Neural progenitor cell (in vitro differentiated cells): Measurements from ENCODE around the gene HHLA2.

ENCODE experiments used
- EZH2phosphoT487 ChIP-seq: fragments of 200-600 bp; sonication (generic); IDR thresholded peaks from 2 replicates; pipeline ENCODE4 v1.6.1; 2017; ENCODE audit warnings: antibody characterized with exemption
- TF ChIP-seq, protein P1 (sequence below): fragments of 200-600 bp; sonication (generic); IDR thresholded peaks from 2 replicates; pipeline ENCODE4 v1.5.1; 2017; ENCODE audit warnings: antibody characterized with exemption, mild to moderate bottlenecking

DNA sequence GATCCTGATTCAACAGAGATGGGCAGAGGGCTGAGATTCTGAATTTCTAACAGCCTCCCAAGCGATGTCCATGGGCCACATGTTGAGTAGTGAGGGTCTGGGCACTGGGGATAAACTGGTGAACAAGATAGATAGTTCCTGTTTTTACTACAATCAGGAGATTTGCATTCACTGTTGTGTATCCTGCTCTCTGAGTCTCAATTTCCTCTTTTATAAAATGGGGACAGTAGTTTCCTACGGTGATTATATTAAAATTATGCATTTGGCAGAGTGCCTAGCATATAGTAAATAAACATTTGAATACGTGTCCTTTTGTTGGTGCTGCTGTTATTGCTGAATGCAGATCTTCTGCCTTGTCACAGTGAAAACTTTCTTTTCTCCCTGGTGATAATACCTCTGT is 111.5 kb downstream of the HHLA2 start:
- TF ChIP-seq, protein P1, sequence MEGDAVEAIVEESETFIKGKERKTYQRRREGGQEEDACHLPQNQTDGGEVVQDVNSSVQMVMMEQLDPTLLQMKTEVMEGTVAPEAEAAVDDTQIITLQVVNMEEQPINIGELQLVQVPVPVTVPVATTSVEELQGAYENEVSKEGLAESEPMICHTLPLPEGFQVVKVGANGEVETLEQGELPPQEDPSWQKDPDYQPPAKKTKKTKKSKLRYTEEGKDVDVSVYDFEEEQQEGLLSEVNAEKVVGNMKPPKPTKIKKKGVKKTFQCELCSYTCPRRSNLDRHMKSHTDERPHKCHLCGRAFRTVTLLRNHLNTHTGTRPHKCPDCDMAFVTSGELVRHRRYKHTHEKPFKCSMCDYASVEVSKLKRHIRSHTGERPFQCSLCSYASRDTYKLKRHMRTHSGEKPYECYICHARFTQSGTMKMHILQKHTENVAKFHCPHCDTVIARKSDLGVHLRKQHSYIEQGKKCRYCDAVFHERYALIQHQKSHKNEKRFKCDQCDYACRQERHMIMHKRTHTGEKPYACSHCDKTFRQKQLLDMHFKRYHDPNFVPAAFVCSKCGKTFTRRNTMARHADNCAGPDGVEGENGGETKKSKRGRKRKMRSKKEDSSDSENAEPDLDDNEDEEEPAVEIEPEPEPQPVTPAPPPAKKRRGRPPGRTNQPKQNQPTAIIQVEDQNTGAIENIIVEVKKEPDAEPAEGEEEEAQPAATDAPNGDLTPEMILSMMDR: no peak
- no peak for TF ChIP-seq EZH2phosphoT487
